ENCODE data around the gene PPP1R11. TPM values are rescaled to one million over a fixed set of nuclear protein-coding genes. Genes with fewer than 3 reads are reported as not detected.

PPP1R11 gene
- total RNA-seq, 1 donor from 2014 or later = 39.3 TPM

DNA sequence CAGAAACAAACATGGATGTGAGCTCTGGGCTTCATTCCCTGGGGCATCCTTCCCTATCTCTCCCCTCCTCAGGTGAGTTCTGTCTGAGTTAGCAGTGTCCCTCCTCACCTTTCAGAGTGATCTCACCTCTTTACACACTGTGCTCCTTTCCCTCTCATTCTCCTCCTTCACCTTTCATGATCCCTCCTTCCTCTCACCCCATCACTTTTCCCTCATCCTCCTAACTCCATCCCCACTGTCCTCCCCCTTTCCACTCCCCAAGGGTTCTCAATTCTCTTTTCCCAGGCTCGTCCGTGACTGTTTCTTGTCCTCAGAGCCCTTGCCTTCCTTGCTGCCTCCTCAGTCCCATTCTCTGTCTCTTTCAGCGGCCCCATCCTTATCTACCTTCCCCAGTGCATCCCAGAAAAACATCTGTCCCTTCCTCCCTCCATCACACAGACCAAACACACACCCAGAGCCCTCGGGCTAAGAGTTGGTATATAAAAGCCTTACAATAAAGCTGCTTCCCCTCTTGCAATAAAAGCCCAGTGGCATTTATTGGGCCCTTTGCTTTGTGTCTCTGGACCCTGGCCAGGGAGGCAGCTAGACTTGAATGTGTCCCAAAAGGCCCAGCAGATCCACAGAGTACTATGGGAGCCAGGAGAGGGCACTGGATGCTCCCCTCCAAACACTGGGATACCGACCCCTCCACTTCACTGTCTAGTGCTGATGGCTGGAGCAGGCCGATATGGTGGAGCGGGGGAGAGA is 6.7 kb downstream of the PPP1R11 start:
- Mint-ChIP-seq H3K27me3 (ENCODE audit: unreplicated experiment) (peaks cover 35% of the 10 kb centered on the region), H3K4me3 (ENCODE audit: unreplicated experiment) (peak overlapping the region; percentile 65), H3K9me3 (ENCODE audit: unreplicated experiment) (no peaks in the 10 kb centered on the region), H3K27ac (ENCODE audit: unreplicated experiment) (peak overlapping the region; percentile 20), H3K36me3 (ENCODE audit: low read depth, unreplicated experiment) (peaks cover 25% of the 10 kb centered on the region), H3K4me1 (ENCODE audit: unreplicated experiment) (peaks cover 38% of the 10 kb centered on the region)
- DNase-seq (ENCODE audit: low spot score) = no peak
- no peak for TF ChIP-seq CTCF (IDR thresholded peaks at IDR 0.05; ENCODE audit: unreplicated experiment)

- H3K4me3 Mint-ChIP-seq (ENCODE audit: unreplicated experiment) = peak overlapping the region; percentile 81
- no peak for DNase-seq (ENCODE audit: low spot score)
- TF ChIP-seq CTCF (IDR thresholded peaks at IDR 0.05; ENCODE audit: unreplicated experiment) = no peak
- peaks cover 22% of the 10 kb centered on the region for H3K36me3 Mint-ChIP-seq (ENCODE audit: low read depth, unreplicated experiment)
- H3K9me3 Mint-ChIP-seq (ENCODE audit: unreplicated experiment) = no peaks in the 10 kb centered on the region
- H3K27me3 Mint-ChIP-seq (ENCODE audit: unreplicated experiment) = peaks cover 35% of the 10 kb centered on the region
- H3K27ac Mint-ChIP-seq (ENCODE audit: unreplicated experiment) = no peak overlapping the region
- peaks cover 38% of the 10 kb centered on the region for H3K4me1 Mint-ChIP-seq (ENCODE audit: unreplicated experiment)
Observed at GRCh38 chr6:30074331-30075093, 7.5 kb downstream of the PPP1R11 start.

DNA sequence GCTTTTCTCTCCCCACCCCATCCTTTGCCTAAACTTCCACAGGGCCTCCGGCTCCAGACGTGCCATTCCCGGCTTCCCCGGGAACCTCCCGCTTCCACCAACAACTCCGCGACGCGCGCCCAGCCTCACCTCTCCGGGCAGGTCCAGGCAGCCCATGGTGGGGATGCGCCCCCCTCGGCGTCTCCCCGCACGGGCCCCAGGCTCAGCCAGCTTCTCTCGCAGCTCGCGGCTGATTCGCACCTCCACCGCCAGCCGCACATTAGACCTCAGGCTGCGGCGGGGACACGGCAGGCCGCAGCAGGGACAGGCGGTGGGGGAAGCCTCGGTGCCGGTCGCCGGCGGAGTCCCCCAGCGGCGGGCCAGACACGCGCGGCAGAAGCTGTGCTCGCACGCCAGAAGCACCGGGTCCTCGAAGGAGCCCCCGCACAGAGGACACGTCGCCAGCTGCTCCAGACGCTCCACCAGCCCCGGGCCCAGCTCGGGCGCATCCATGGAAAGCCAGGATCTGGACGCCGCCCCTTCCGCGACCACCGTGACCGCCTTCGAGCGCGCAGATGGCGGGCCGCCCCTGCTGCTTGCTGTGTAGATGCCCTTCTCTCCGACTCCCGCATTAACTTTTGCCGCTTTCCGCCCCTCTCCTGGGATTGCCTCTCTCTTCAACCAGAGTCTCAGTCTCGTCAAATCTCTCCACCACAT is 8.2 kb downstream of the PPP1R11 start, which contains the start of gene RNF39:
RNF39 (minus strand) TSS at position 676 of the 696 bp plus-strand sequence; CDS start at position 492, 184 bp downstream.
- H3K9me3 Mint-ChIP-seq (ENCODE audit: unreplicated experiment) = no peaks in the 10 kb centered on the region
- H3K27me3 Mint-ChIP-seq (ENCODE audit: unreplicated experiment) = peaks cover 35% of the 10 kb centered on the region
- peaks cover 37% of the 10 kb centered on the region for H3K4me1 Mint-ChIP-seq (ENCODE audit: unreplicated experiment)
- no peak for DNase-seq (ENCODE audit: low spot score)
- TF ChIP-seq CTCF (IDR thresholded peaks at IDR 0.05; ENCODE audit: unreplicated experiment) = no peak
- no peak within 1 kb of the TSS for H3K27ac Mint-ChIP-seq (ENCODE audit: unreplicated experiment)
- peaks cover 15% of the 10 kb centered on the region for H3K36me3 Mint-ChIP-seq (ENCODE audit: low read depth, unreplicated experiment)
- peak within 1 kb of the TSS; percentile 84 for H3K4me3 Mint-ChIP-seq (ENCODE audit: unreplicated experiment)

- Mint-ChIP-seq H3K36me3 (ENCODE audit: low read depth, unreplicated experiment) (peaks cover 13% of the 10 kb centered on the region), H3K27me3 (ENCODE audit: unreplicated experiment) (peaks cover 36% of the 10 kb centered on the region), H3K9me3 (ENCODE audit: unreplicated experiment) (no peaks in the 10 kb centered on the region), H3K27ac (ENCODE audit: unreplicated experiment) (no peak overlapping the region), H3K4me3 (ENCODE audit: unreplicated experiment) (peak overlapping the region; percentile 84), H3K4me1 (ENCODE audit: unreplicated experiment) (peaks cover 31% of the 10 kb centered on the region)
- TF ChIP-seq CTCF (IDR thresholded peaks at IDR 0.05; ENCODE audit: unreplicated experiment) = peak; percentile 50
- no peak for DNase-seq (ENCODE audit: low spot score)
Observed at GRCh38 chr6:30075790-30076732, 9.1 kb downstream of the PPP1R11 start.
